Prostate gland (tissue), 2 donors: Measurements from ENCODE around the gene EIF3D. TPM values are rescaled to one million over a fixed set of nuclear protein-coding genes. Genes with fewer than 3 reads are reported as not detected.

Source experiments
- DNase-seq: peaks from one replicate; pipeline ENCODE4 v3.0.0-alpha.2; 2019; ENCODE audit warnings: low spot score
- H3K27ac ChIP-seq, 2 donors: fragments of 200-600 bp; sonication (generic); 2 replicates each; pipeline ENCODE4 v1.5.1; 2017 to 2019
- H3K27me3 ChIP-seq: fragments of 200-600 bp; sonication (generic); replicated peaks from 2 replicates; pipeline ENCODE4 v1.5.1; 2019; ENCODE audit not compliant: insufficient read depth
- H3K36me3 ChIP-seq, 2 donors: fragments of 200-600 bp; sonication (generic); 1 replicate in 1 of 2; 2 replicates in 1 of 2; pipeline versions ENCODE4 v1.5.1 to v1.8.1; 2017 to 2019
- H3K4me1 ChIP-seq: fragments of 200-600 bp; sonication (generic); replicated peaks from 2 replicates; pipeline ENCODE4 v1.5.1; 2019
- H3K4me3 ChIP-seq, 2 donors: fragments of 200-600 bp; sonication (generic); 2 replicates each; pipeline ENCODE4 v1.5.1; 2017 to 2019
- H3K9me3 ChIP-seq: fragments of 200-600 bp; sonication (generic); 2 replicates; pipeline ENCODE4 v1.5.1; 2017
- CTCF ChIP-seq, 4 experiments: fragments of 200-600 bp in 2 of 4; fragments of 450-650 bp in 2 of 4; sonication (generic) in 2 of 4; IDR thresholded peaks; 1 replicate in 3 of 4; 2 replicates in 1 of 4; pipeline ENCODE4 v1.5.1; 2016 to 2019; ENCODE audit warnings: antibody characterized with exemption in 4 of 4, mild to moderate bottlenecking in 2 of 4, moderate library complexity in 2 of 4
- POLR2A ChIP-seq: fragments of 450-650 bp; IDR thresholded peaks from one replicate; pipeline ENCODE4 v1.6.1; 2016; ENCODE audit warnings: antibody characterized with exemption, mild to moderate bottlenecking
- POLR2AphosphoS5 ChIP-seq: sonication (generic); formaldehyde crosslinking; IDR thresholded peaks from one replicate; pipeline ENCODE4 v1.6.1; 2017; ENCODE audit warnings: antibody characterized with exemption
- WGBS: methylation state at CpG from one replicate; pipeline ENCODE4 v1.1.5; 2018; 5-methylcytosine and 5-hydroxymethylcytosine counted together
- intact Hi-C: fragments of 100-400 bp; cut with DNase I; formaldehyde crosslinking; loops from one replicate; pipeline ENCODE4 v1.14.2; 2022
- total RNA-seq, 2 donors: library from RNA; depleted of rRNA; stranded (reverse); fragments of >200 nt; gene quantifications; one replicate each; pipeline ENCODE4 v1.1.0, GENCODE V29; 2016

Gene EIF3D
- total RNA-seq, 2 donors from 2014 or later: 241 to 364 TPM

DNA sequence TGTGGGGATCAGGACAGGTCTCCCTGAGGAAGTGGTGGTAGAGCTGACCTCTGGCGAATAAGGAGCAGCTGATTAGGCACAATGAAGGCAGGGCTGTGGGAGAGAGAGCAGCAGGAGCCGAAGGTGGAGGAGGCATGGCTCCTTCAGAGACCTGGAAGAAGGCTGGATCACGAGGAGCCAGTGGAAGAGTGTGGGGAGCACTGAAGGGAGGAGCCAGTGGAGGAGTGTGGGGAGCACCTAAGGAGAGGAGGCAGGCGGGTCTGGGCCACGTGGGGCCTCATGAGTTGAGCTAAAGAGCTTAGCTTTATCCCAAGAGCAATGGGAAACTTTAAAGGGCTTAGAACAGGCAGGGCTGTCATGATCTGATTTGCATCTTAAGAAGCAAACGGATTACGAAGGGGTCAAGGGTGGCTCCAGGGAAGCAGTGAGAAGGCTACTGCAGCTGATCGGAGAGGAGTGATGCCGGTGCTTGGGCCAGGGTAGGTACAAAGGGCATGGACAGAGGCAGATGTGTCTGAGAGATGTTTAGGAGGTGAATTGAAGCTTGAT is 44.9 kb upstream of the EIF3D start:
- no peak overlapping the region for H3K27ac ChIP-seq
- no peak for TF ChIP-seq CTCF (IDR thresholded peaks at IDR 0.05)
- TF ChIP-seq POLR2A: no peak
- no peak for TF ChIP-seq POLR2AphosphoS5
- H3K4me1 ChIP-seq: no peaks in the 10 kb centered on the region
- no peak for DNase-seq
- intact Hi-C loops: no loop called here
- no peak overlapping the region for H3K4me3 ChIP-seq
- H3K36me3 ChIP-seq: no peaks in the 10 kb centered on the region
- H3K9me3 ChIP-seq: no peaks in the 10 kb centered on the region
- whole genome bisulfite sequencing: 66% methylated on average over 9 of the region's 9 CpGs
- H3K27me3 ChIP-seq: no peaks in the 10 kb centered on the region

GRCh38 chr22:36571991-36572390 is 43.0 kb upstream of the EIF3D start:
- TF ChIP-seq CTCF (IDR thresholded peaks at IDR 0.05) (no peak), POLR2A (no peak), POLR2AphosphoS5 (no peak)
- 85% methylated on average over 2 of the region's 2 CpGs for WGBS
- Histone ChIP-seq H3K9me3 (no peaks in the 10 kb centered on the region), H3K4me3 (no peak overlapping the region), H3K27ac (no peak overlapping the region), H3K4me1 (no peaks in the 10 kb centered on the region), H3K27me3 (no peaks in the 10 kb centered on the region), H3K36me3 (no peaks in the 10 kb centered on the region)
- no peak for DNase-seq
- intact Hi-C loops: no loop called here

- H3K9me3 ChIP-seq: no peaks in the 10 kb centered on the region
- no peak for DNase-seq
- TF ChIP-seq CTCF (IDR thresholded peaks at IDR 0.05) (peak in 1 of 4 experiments; percentile 37), POLR2AphosphoS5 (no peak)
- no peaks in the 10 kb centered on the region for H3K36me3 ChIP-seq
- intact Hi-C loops: no loop called here
- H3K4me1 ChIP-seq: no peaks in the 10 kb centered on the region
- 34% methylated on average over 11 of the region's 12 CpGs for WGBS
- H3K27me3 ChIP-seq: peaks cover 3% of the 10 kb centered on the region
- H3K4me3 ChIP-seq: no peak overlapping the region
- no peak overlapping the region for H3K27ac ChIP-seq
These were observed 41.0 kb upstream of the EIF3D start for GRCh38 chr22:36569999-36570398.

GRCh38 chr22:36568846-36569245 is 39.9 kb upstream of the EIF3D start:
- no peaks in the 10 kb centered on the region for H3K9me3 ChIP-seq
- H3K4me3 ChIP-seq: no peak overlapping the region
- H3K4me1 ChIP-seq: no peaks in the 10 kb centered on the region
- intact Hi-C loops: no loop called here
- no peak for TF ChIP-seq POLR2AphosphoS5
- no peak for TF ChIP-seq CTCF (IDR thresholded peaks at IDR 0.05)
- no peak for TF ChIP-seq POLR2A
- H3K27ac ChIP-seq: no peak overlapping the region
- 82% methylated on average over 6 of the region's 6 CpGs for WGBS
- H3K27me3 ChIP-seq: peaks cover 6% of the 10 kb centered on the region
- H3K36me3 ChIP-seq: no peaks in the 10 kb centered on the region
- DNase-seq: no peak

GRCh38 chr22:36566720-36567119 is 37.8 kb upstream of the EIF3D start:
- TF ChIP-seq POLR2A: no peak
- TF ChIP-seq POLR2AphosphoS5: no peak
- TF ChIP-seq CTCF (IDR thresholded peaks at IDR 0.05): no peak
- H3K4me3 ChIP-seq: no peak overlapping the region
- H3K27ac ChIP-seq: no peak overlapping the region
- no peaks in the 10 kb centered on the region for H3K9me3 ChIP-seq
- peaks cover 6% of the 10 kb centered on the region for H3K27me3 ChIP-seq
- H3K4me1 ChIP-seq: no peaks in the 10 kb centered on the region
- H3K36me3 ChIP-seq: no peaks in the 10 kb centered on the region
- intact Hi-C loops: no loop called here
- DNase-seq: no peak
- 76% methylated on average over 8 of the region's 8 CpGs for WGBS
